ENCODE results near the gene RNF121.
A peak's percentile ranks its signal among the peaks of the same experiment; 100 is the strongest.

RNF121 gene

DNA sequence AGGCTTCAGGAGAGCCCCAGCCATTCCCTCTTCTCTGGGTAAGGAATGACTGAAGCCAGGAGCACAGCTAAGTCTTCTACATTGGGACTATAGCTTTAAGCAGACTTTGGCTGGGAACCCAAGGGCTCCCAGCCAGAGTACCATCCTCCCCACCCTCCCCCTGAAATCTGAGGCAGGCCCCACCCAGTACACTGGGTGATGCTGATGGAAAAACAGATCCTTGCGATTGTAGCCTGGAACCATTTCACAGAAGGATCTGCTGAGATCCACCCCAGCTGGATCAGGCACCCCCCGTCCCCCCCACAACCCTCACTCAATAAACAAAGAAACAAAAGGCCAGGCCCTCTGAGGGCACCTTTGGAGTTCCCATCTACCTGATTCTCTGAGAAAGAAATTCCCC is 109.6 kb downstream of the RNF121 start:
- H3K4me3 ChIP-seq (ENCODE audit: low read depth, low read length): peak overlapping the region; percentile 60
- TF ChIP-seq, protein P1, sequence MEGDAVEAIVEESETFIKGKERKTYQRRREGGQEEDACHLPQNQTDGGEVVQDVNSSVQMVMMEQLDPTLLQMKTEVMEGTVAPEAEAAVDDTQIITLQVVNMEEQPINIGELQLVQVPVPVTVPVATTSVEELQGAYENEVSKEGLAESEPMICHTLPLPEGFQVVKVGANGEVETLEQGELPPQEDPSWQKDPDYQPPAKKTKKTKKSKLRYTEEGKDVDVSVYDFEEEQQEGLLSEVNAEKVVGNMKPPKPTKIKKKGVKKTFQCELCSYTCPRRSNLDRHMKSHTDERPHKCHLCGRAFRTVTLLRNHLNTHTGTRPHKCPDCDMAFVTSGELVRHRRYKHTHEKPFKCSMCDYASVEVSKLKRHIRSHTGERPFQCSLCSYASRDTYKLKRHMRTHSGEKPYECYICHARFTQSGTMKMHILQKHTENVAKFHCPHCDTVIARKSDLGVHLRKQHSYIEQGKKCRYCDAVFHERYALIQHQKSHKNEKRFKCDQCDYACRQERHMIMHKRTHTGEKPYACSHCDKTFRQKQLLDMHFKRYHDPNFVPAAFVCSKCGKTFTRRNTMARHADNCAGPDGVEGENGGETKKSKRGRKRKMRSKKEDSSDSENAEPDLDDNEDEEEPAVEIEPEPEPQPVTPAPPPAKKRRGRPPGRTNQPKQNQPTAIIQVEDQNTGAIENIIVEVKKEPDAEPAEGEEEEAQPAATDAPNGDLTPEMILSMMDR (IDR thresholded peaks at IDR 0.05; ENCODE audit: insufficient read depth, low read depth, low read length, missing control alignments): no peak
- no peak for DNase-seq (ENCODE audit: low read depth)

DNA sequence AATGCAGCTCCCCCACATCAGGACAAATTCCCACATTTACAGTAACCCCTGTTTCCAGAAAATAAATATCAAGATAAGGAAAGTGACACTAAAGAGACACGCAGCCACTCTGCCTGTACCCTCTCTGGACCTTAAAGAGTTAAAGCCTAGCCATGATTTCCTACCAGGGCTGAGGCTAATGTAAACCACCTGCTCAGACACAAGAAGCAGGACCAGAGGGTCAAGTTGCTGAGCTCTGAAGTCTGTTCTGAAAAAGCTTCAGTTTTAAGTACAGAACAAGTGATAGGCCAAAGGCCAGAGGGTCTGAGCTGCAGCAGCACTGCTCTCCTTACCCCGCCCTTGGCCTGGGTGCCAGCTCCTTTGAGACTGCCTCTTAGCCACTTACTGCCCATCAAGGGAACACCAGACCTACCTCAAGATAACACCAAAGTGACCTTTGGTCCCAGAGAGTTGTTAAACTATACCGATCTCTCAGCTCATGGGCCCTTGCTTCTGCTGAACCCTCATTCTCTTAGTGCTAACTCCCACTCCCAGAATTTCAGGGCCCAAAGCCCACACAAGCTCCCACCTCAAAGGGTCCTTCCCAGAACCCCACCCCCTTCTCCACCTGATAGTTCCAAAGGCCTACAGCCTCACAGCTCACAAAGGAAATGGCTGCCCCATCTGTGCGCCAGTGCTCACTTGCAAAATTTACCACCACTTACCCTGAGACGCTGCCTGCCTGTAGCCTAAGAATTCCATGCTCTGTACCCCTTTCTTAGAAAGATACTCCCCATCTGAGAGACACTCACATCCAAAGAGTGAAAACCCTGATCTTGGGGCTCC is 110.4 kb downstream of the RNF121 start:
- peak overlapping the region; percentile 60 for H3K4me3 ChIP-seq (ENCODE audit: low read depth, low read length)
- no peak for DNase-seq (ENCODE audit: low read depth)
- TF ChIP-seq, protein P1 (IDR thresholded peaks at IDR 0.05; ENCODE audit: insufficient read depth, low read depth, low read length, missing control alignments): no peak

DNA sequence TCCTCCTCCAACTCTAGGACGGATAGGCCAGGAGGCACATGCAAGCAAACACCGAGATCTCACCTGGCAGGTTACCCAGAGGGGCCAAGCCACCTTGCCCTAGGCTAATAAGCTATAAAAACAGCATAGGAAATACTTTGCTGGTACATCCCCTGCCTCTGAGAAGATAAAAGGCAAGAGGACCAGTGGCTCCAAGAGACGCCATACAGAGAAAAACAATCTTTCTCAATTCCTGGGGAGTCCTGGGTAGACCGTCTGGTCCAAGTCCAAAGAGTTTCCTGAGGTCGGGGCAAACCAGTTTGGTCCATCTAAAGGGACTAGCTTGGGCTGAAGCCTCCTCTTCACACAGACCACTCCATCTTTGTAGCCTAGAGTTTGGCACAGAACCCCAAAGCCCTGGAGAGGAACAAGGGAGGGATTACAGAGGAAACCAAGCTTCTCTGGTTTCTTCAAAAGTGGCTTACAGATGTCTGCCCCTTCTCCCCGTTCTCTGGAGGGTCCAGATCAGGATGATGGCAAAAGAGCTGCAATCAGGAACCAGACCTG is 111.1 kb downstream of the RNF121 start:
- TF ChIP-seq, protein P1 (IDR thresholded peaks at IDR 0.05; ENCODE audit: insufficient read depth, low read depth, low read length, missing control alignments): no peak
- peak overlapping the region; percentile 60 for H3K4me3 ChIP-seq (ENCODE audit: low read depth, low read length)
- no peak for DNase-seq (ENCODE audit: low read depth)

DNA sequence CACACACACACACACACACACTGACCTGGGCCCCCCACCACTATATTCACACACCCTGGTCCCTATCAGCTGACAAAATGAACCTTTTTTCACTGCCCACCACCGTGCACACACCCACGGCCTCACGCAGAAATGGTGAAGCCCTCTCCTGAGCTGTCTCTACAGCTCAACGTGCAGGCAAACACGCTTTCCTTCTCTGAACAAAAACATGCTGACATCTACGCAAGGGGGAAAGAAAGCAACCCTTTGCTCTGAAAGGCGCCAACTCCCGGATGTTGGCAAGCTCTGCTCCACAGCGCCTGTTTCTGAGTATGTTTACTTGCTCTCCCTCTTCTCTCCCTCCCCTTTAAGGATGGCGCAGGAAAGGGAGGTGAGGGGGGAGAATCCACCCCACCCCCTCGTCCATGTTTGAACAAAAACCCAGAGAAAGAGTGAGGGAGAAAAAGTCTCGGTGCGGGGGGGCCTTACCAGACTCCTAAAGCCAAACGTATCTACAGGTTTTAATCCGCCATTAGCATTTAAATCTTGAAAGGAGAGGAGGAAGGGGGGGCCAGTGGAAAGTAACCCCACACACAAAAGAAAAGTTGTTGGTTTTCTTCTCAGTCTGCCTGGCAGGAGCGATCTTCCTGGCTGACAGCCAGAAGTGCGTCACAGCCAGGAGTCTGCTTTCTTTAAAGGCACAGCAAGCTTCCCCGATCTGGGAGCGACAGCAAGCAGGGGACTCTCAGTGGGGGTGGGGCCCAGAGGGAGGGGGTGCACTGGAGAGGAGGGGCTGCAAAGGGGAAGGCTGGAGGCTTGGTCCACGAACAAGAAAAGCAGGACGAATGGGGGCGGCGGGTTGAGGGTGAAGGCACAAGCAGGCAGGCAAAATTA is 111.9 kb downstream of the RNF121 start:
- peak; percentile 75 for DNase-seq (ENCODE audit: low read depth)
- peak overlapping the region; percentile 60 for H3K4me3 ChIP-seq (ENCODE audit: low read depth, low read length)
- TF ChIP-seq, protein P1 (IDR thresholded peaks at IDR 0.05; ENCODE audit: insufficient read depth, low read depth, low read length, missing control alignments): no peak

DNA sequence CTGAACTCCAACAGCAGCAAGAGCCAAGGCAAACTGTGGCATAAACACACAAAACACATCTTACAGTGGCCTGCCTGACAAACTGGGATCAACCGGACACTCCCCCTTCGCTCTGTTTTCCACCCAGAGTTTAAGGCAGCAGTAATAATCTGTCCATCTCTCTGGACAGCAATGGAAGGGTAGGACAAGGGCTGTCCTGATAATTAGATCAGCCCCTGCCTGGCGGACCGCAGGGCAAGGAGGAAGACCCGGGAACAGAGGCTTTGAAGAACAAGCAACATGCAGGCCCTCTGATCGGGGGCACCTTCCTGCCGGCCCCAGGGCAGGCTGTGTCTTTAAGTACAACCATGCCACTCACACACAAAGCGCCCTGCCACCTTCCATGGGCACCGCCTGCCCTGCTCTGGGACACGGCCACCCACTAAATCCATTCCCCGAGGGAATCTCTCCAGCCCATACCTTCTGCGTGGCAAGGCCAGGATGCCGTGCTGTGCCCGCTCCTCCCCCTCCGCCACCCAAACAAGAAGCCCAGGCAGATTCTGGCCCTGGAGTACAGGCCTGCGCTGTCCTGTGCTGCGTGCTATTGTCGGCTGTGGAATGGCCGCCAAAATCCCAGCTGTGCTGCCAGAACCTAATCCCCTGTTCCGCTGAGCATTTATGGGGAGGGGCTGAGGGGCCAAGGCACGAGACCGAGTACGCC is 112.7 kb downstream of the RNF121 start:
- peak; percentile 30 for DNase-seq (ENCODE audit: low read depth)
- TF ChIP-seq, protein P1 (IDR thresholded peaks at IDR 0.05; ENCODE audit: insufficient read depth, low read depth, low read length, missing control alignments): no peak
- peak overlapping the region; percentile 60 for H3K4me3 ChIP-seq (ENCODE audit: low read depth, low read length)

DNA sequence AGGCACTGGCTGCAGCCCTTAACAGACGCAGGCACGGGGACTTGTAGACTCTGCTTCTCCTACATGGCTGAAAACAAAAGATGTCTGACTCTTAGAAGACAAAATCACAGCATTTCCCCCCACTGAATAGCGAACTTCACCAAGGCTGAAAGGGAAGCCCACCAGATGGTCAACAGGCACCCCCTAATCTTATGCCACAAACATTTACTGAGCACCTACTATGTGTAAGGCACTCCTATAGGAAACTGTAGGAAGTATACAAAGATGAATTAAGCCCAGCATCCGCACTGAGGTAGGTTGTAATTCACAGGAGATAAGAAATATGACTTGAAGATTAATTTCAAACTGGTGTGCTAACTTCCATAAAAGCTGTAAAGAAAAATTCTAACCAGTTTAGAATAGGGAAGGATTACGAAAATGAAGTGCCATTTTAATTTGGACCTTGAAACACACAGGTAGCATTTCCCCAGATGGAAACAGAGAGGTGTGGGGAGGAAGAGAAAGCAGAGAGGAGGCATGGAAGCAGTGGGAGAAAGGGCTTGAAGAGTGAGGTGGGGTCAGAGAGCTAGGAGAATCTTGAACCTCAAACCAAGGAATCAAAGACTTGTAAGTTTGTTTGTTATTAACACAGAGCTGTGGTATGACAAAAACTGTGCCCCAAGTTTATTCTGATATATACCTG is 113.4 kb downstream of the RNF121 start:
- TF ChIP-seq, protein P1 (IDR thresholded peaks at IDR 0.05; ENCODE audit: insufficient read depth, low read depth, low read length, missing control alignments): no peak
- DNase-seq (ENCODE audit: low read depth): no peak
- peak overlapping the region; percentile 60 for H3K4me3 ChIP-seq (ENCODE audit: low read depth, low read length)

Data from GM12865 (cell line).